ENCODE measurements around the gene DMTF1. TPM values are rescaled to one million over a fixed set of nuclear protein-coding genes. Genes with fewer than 3 reads are reported as not detected.

The DMTF1 gene
- total and polyA plus RNA-seq, 9 of the 15 experiments (the other 6 are each of a cell fraction or from before 2014, with no cell fraction given): 25.7 to 208 (median 74.7) TPM

DNA sequence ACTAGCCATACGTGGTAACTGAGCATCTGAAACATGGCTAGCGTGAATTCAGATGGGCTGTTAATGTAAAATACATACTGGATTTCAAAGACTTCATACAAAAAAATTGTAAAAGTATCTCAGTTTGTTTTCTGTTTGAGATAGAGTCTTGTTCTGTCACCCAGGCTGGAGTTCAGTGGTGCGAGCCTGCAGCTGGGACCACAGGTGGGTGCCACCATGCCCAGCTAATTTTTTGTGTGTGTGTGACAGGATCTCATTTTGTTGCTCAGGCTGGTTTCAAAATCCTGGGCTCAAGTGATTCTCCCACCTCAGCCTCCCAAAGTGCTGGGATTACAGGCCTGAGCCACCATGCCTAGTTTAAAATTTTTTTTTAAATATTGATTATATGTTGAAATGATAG, 62.8 kb downstream of the DMTF1 start:
- BruUV-seq (replicated peaks): no TSS peak
- Histone ChIP-seq H3K4me2 (ENCODE audit: insufficient read depth, low read length) (no peak overlapping the region), H4K20me1 (replicated peaks; ENCODE audit: control insufficient read depth, insufficient read depth, low read length) (no peaks in the 10 kb centered on the region), H3K36me3 (ENCODE audit: control insufficient read depth, insufficient read depth, low read length) (no peaks in the 10 kb centered on the region), H3K9me3 (replicated peaks; ENCODE audit: control insufficient read depth, insufficient read depth, low read depth, low read length) (no peaks in the 10 kb centered on the region), H3K27ac (ENCODE audit: extremely low read depth, low read depth, low read length) (no peak overlapping the region), H3K4me1 (replicated peaks in 1 of 2; ENCODE audit: control insufficient read depth in 2 of 2, insufficient read depth in 2 of 2, low read length in 2 of 2) (peaks cover 9 to 11% of the 10 kb centered on the region in 2 experiments), H3K4me3 (no peak overlapping the region), H3K9me1 (ENCODE audit: control insufficient read depth, insufficient read depth, low read length) (no peaks in the 10 kb centered on the region), H3K9ac (ENCODE audit: insufficient read depth in 1 of 2, low read depth in 2 of 2, low read length in 2 of 2) (no peak overlapping the region), H2AFZ (ENCODE audit: low read depth, low read length) (no peak overlapping the region), H3K27me3 (ENCODE audit: control insufficient read depth in 2 of 2, insufficient read depth in 2 of 2, low read length in 2 of 2) (peaks cover 0 to 9% of the 10 kb centered on the region in 2 experiments; a peak in 2 of 5 replicates), H3K79me2 (ENCODE audit: control insufficient read depth, insufficient read depth, low read length) (no peaks in the 10 kb centered on the region)
- no peak for FAIRE-seq
- ATAC-seq: no peak
- intact Hi-C loops (cut with micrococcal nuclease): loop anchor here (10.0 kb wide), 1 partner anchor 660 kb away; the partner anchor contains the start of genes DBF4 and SLC25A40
- no peak for DNase-seq (ENCODE audit: extremely low read depth in 1 of 4, low spot score in 3 of 4)
- POLR2A ChIA-PET: interaction anchor here (1.2 to 1.4 kb wide), 2 partner anchors 11 to 16 kb away, joined by 3 read pairs; no protein-coding TSS in a partner anchor
- TF ChIP-seq POLR2H (tag; IDR thresholded peaks at IDR 0.05; ENCODE audit: low read depth) (no peak), ZZZ3 (IDR thresholded peaks at IDR 0.05) (no peak), BRCA1 (IDR thresholded peaks at IDR 0.05) (no peak), BRCA1 (CRISPR knock-in tag; IDR thresholded peaks at IDR 0.05) (no peak), TRIM24 (IDR thresholded peaks at IDR 0.05) (no peak), PRMT5 (CRISPR knock-in tag; IDR thresholded peaks at IDR 0.05) (no peak), SMARCB1 (IDR thresholded peaks at IDR 0.05; ENCODE audit: insufficient read length, low read depth) (no peak), ZNF445 (CRISPR knock-in tag; IDR thresholded peaks at IDR 0.05; ENCODE audit: low read depth) (no peak), PML (IDR thresholded peaks at IDR 0.05; ENCODE audit: low read length) (no peak)
- TF ChIP-seq, protein P1, sequence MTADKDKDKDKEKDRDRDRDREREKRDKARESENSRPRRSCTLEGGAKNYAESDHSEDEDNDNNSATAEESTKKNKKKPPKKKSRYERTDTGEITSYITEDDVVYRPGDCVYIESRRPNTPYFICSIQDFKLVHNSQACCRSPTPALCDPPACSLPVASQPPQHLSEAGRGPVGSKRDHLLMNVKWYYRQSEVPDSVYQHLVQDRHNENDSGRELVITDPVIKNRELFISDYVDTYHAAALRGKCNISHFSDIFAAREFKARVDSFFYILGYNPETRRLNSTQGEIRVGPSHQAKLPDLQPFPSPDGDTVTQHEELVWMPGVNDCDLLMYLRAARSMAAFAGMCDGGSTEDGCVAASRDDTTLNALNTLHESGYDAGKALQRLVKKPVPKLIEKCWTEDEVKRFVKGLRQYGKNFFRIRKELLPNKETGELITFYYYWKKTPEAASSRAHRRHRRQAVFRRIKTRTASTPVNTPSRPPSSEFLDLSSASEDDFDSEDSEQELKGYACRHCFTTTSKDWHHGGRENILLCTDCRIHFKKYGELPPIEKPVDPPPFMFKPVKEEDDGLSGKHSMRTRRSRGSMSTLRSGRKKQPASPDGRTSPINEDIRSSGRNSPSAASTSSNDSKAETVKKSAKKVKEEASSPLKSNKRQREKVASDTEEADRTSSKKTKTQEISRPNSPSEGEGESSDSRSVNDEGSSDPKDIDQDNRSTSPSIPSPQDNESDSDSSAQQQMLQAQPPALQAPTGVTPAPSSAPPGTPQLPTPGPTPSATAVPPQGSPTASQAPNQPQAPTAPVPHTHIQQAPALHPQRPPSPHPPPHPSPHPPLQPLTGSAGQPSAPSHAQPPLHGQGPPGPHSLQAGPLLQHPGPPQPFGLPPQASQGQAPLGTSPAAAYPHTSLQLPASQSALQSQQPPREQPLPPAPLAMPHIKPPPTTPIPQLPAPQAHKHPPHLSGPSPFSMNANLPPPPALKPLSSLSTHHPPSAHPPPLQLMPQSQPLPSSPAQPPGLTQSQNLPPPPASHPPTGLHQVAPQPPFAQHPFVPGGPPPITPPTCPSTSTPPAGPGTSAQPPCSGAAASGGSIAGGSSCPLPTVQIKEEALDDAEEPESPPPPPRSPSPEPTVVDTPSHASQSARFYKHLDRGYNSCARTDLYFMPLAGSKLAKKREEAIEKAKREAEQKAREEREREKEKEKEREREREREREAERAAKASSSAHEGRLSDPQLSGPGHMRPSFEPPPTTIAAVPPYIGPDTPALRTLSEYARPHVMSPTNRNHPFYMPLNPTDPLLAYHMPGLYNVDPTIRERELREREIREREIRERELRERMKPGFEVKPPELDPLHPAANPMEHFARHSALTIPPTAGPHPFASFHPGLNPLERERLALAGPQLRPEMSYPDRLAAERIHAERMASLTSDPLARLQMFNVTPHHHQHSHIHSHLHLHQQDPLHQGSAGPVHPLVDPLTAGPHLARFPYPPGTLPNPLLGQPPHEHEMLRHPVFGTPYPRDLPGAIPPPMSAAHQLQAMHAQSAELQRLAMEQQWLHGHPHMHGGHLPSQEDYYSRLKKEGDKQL (CRISPR knock-in tag; IDR thresholded peaks at IDR 0.05; ENCODE audit: borderline replicate concordance): no peak
- TF ChIP-seq, protein P2, sequence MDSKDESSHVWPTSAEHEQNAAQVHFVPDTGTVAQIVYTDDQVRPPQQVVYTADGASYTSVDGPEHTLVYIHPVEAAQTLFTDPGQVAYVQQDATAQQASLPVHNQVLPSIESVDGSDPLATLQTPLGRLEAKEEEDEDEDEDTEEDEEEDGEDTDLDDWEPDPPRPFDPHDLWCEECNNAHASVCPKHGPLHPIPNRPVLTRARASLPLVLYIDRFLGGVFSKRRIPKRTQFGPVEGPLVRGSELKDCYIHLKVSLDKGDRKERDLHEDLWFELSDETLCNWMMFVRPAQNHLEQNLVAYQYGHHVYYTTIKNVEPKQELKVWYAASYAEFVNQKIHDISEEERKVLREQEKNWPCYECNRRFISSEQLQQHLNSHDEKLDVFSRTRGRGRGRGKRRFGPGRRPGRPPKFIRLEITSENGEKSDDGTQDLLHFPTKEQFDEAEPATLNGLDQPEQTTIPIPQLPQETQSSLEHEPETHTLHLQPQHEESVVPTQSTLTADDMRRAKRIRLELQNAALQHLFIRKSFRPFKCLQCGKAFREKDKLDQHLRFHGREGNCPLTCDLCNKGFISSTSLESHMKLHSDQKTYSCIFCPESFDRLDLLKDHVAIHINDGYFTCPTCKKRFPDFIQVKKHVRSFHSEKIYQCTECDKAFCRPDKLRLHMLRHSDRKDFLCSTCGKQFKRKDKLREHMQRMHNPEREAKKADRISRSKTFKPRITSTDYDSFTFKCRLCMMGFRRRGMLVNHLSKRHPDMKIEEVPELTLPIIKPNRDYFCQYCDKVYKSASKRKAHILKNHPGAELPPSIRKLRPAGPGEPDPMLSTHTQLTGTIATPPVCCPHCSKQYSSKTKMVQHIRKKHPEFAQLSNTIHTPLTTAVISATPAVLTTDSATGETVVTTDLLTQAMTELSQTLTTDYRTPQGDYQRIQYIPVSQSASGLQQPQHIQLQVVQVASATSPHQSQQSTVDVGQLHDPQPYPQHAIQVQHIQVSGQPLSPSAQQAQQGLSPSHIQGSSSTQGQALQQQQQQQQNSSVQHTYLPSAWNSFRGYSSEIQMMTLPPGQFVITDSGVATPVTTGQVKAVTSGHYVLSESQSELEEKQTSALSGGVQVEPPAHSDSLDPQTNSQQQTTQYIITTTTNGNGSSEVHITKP (IDR thresholded peaks at IDR 0.05; ENCODE audit: partially characterized antibody): no peak
- WGBS (ENCODE audit: insufficient coverage, low coverage, missing lambda C conversion rate): 62% methylated on average over 3 of the region's 3 CpGs
- in situ Hi-C loops (cut with MboI): no loop called here
- CTCF ChIA-PET (ENCODE audit: low intra/inter-chr PET ratio): no interaction called here

Measured in K562 (cell line).